A172 (cell line): ENCODE measurements around the gene PRSS38. TPM values are rescaled to one million over a fixed set of nuclear protein-coding genes. Genes with fewer than 3 reads are reported as not detected.

Experiments used
- DNase-seq: peaks from one replicate; pipeline ENCODE4 v3.0.0-alpha.2; 2015; ENCODE audit warnings: low spot score
- total RNA-seq: library from RNA; depleted of rRNA; stranded (reverse); fragments of >200 nt; shearing (Covaris generic); gene quantifications from 2 replicates; pipeline ENCODE4 v1.2.3, GENCODE V29; 2014

Gene PRSS38
- total RNA-seq, 1 experiment from 2014 or later = not detected

GRCh38 chr1:227885135-227885647 lies 69.7 kb downstream of the PRSS38 start:
- DNase-seq = no peak

GRCh38 chr1:227885648-227886502 lies 70.4 kb downstream of the PRSS38 start:
- DNase-seq = peak; percentile 82

GRCh38 chr1:227886503-227886961 lies 71.1 kb downstream of the PRSS38 start:
- no peak for DNase-seq

GRCh38 chr1:227886993-227887696 lies 71.7 kb downstream of the PRSS38 start:
- no peak for DNase-seq

GRCh38 chr1:227887697-227888403 lies 72.4 kb downstream of the PRSS38 start:
- DNase-seq = no peak

- DNase-seq = no peak
These were observed 73.0 kb downstream of the PRSS38 start for GRCh38 chr1:227888404-227889046.

GRCh38 chr1:227889047-227889862 lies 73.8 kb downstream of the PRSS38 start:
- no peak for DNase-seq

GRCh38 chr1:227889863-227890405 lies 74.5 kb downstream of the PRSS38 start:
- DNase-seq = no peak

- DNase-seq = no peak
These were observed 75.2 kb downstream of the PRSS38 start for GRCh38 chr1:227890451-227891222.

GRCh38 chr1:227891223-227891954 lies 75.9 kb downstream of the PRSS38 start:
- peak; percentile 68 for DNase-seq

- no peak for DNase-seq
These were observed 76.5 kb downstream of the PRSS38 start for GRCh38 chr1:227891955-227892488.

GRCh38 chr1:227892489-227893299 lies 77.2 kb downstream of the PRSS38 start:
- peak; percentile 76 for DNase-seq

GRCh38 chr1:227893300-227893948 lies 77.9 kb downstream of the PRSS38 start:
- DNase-seq = no peak

- DNase-seq = no peak
These were observed 78.7 kb downstream of the PRSS38 start for GRCh38 chr1:227893949-227894721.

GRCh38 chr1:227894831-227895451 lies 79.5 kb downstream of the PRSS38 start:
- DNase-seq = no peak
